Epithelial cell of proximal tubule (primary cell): ENCODE measurements around the gene CDK18. TPM values are rescaled to one million over a fixed set of nuclear protein-coding genes. Genes with fewer than 3 reads are reported as not detected.

Experiments used
- DNase-seq: peaks from one replicate; pipeline ENCODE4 v3.0.0-alpha.2; 2011; ENCODE audit warnings: low read depth
- H3K4me3 ChIP-seq: 2 replicates; pipeline ENCODE4 v1.5.1; 2011; ENCODE audit warnings: low read depth, mild to moderate bottlenecking, low read length
- total RNA-seq: library from RNA; depleted of rRNA; stranded (reverse); fragments of >200 nt; gene quantifications from 2 replicates; pipeline ENCODE4 v1.2.3, GENCODE V29; 2015
- TF ChIP-seq, protein P1 (sequence below): conservative IDR thresholded peaks from 2 replicates; pipeline ENCODE4 v1.5.1; 2012; ENCODE audit warnings: low read depth, mild to moderate bottlenecking, low read length

CDK18 gene
- total RNA-seq, 1 donor from 2014 or later: 17.3 TPM

DNA sequence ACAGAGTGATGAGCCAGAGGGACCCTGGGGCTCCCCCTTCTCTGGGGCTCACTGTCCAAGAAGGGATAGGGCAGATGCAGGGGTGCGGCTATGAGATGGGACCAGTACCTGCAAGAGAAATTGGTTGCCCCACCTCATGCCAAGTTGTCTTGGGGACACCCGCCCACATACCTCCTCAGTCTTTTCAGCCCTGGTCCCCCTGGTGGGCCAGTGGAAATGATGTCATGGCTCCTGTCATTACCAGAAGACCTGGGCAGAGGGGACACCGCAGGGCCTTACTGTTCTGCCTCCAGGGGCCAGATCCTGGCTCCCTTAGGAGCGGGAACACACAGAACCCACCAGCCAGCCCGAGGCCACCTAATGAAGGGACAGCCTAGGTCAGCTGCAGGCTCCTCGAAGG lies 63.2 kb downstream of the CDK18 start:
- TF ChIP-seq, protein P1, sequence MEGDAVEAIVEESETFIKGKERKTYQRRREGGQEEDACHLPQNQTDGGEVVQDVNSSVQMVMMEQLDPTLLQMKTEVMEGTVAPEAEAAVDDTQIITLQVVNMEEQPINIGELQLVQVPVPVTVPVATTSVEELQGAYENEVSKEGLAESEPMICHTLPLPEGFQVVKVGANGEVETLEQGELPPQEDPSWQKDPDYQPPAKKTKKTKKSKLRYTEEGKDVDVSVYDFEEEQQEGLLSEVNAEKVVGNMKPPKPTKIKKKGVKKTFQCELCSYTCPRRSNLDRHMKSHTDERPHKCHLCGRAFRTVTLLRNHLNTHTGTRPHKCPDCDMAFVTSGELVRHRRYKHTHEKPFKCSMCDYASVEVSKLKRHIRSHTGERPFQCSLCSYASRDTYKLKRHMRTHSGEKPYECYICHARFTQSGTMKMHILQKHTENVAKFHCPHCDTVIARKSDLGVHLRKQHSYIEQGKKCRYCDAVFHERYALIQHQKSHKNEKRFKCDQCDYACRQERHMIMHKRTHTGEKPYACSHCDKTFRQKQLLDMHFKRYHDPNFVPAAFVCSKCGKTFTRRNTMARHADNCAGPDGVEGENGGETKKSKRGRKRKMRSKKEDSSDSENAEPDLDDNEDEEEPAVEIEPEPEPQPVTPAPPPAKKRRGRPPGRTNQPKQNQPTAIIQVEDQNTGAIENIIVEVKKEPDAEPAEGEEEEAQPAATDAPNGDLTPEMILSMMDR: no peak
- H3K4me3 ChIP-seq: no peak overlapping the region
- no peak for DNase-seq

DNA sequence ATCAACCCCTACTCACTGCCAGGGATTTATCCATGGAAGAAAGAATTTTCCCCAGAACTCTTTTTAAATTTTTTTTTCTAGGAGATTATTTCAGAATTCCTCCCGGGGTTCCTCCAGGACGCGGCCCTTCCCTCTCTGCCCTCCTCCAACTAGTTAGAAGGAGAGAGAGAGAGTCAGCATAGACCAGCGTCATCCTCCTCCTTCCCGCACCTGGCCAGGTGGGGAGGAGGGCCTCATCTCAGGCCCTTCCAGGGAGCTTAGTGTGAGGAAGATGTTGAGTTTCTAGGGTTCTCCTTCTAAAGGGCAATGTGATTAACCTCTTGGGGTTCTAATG lies 63.6 kb downstream of the CDK18 start:
- DNase-seq: no peak
- TF ChIP-seq, protein P1: no peak
- no peak overlapping the region for H3K4me3 ChIP-seq

GRCh38 chr1:205568469-205569361 lies 64.2 kb downstream of the CDK18 start:
- TF ChIP-seq, protein P1: no peak
- no peak for DNase-seq
- H3K4me3 ChIP-seq: no peak overlapping the region

DNA sequence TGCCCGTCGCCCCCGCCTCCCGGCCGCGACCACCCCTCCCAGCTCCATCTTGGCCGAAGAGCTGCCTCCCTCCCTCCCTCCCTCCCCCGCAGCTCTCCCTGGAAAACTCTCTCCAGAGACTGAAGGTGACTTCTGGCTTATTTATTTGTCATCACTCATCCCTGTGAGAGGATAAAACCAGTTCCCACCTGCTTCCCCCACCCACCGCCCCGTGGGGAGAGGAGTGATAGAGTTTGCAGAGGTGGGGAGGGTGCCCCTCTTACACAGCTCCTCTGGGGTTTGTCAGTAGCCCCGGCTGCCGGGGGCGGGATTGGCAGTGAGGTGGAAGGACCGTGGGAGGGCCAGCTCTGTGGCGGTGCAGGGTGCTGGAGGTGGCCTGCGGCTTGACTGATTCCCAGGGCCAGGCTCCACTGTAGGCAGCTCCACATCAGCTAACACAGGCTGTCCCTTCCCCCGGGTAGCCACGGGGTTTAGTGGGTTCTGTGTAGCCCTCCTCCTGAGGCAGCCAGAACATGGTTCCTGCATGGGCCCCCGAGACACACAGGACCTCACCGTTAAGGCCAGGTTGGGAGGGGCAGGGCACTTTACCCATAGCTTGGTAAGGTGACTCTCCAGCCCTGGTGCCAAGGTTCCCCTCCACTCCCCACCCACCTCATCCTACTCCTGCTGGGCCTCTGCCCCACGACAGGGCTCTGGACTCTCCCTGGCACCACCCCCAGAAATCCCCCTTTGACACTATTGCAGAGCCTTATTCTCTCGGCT lies 65.1 kb downstream of the CDK18 start:
- no peak for DNase-seq
- TF ChIP-seq, protein P1: no peak
- no peak overlapping the region for H3K4me3 ChIP-seq

DNA sequence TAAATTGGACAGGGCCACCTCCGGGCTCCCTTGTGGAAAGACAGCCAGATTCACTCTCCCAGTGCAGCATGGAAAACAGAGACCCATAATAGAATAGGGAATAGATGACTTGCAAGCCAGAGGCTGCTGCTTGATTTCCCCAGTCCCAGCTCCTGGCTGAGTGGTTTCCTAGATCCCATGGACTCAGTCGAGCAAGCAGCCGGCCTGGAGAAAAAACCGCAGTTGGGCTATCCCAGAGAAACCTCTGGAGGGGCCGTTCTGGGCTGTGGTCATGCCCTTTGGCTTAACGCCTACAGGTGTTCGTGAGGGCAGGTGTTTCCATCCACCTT lies 65.7 kb downstream of the CDK18 start:
- no peak overlapping the region for H3K4me3 ChIP-seq
- DNase-seq: no peak
- TF ChIP-seq, protein P1: no peak

GRCh38 chr1:205570796-205571537 lies 66.5 kb downstream of the CDK18 start:
- no peak for DNase-seq
- no peak overlapping the region for H3K4me3 ChIP-seq
- TF ChIP-seq, protein P1: no peak
